HG02588 (cell line): ENCODE results near the gene MED27.
A peak's percentile ranks its signal among the peaks of the same experiment; 100 is the strongest.

Source experiments
- ATAC-seq: cut with Tn5 transposase; IDR thresholded peaks from one replicate; pipeline ENCODE4 v1.9.1; 2021; ENCODE audit warnings: mild to moderate bottlenecking, moderate library complexity; ENCODE audit not compliant: unreplicated experiment

Gene MED27, protein sequence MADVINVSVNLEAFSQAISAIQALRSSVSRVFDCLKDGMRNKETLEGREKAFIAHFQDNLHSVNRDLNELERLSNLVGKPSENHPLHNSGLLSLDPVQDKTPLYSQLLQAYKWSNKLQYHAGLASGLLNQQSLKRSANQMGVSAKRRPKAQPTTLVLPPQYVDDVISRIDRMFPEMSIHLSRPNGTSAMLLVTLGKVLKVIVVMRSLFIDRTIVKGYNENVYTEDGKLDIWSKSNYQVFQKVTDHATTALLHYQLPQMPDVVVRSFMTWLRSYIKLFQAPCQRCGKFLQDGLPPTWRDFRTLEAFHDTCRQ

DNA sequence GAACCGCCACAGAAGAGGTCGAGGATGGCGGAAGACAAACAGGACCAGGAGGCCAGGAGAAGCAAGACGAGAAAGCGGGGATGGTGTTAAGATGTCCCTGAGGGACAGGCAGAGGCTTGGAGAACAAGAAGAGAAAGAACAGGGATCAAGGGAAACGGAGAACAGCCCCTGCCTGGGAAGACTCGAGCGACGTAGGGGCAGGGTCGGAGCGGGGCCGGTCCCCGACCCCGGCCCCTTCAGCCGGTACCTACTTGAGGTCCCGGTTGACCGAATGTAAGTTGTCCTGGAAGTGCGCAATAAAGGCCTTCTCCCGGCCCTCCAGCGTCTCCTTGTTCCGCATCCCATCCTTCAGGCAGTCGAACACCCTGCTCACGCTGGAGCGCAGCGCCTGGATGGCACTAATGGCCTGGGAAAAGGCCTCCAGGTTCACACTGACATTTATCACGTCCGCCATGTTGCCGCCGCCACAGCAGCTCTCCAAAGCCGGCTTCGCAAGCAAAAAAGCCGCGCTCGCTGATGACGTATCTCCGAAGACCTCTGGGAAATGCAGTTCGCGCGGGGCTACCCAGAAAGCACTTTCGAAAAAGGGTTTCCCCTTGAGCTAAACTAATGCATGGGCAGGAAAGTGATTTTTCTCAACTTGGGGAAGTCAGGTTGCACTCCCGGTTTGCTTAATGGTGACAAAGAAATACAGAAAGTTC lies at the start of gene MED27:
TSS of gene MED27 (minus strand) at position 477 of the 701 bp plus-strand sequence. CDS start at position 454, 23 bp downstream.
- peak; percentile 80 for ATAC-seq

DNA sequence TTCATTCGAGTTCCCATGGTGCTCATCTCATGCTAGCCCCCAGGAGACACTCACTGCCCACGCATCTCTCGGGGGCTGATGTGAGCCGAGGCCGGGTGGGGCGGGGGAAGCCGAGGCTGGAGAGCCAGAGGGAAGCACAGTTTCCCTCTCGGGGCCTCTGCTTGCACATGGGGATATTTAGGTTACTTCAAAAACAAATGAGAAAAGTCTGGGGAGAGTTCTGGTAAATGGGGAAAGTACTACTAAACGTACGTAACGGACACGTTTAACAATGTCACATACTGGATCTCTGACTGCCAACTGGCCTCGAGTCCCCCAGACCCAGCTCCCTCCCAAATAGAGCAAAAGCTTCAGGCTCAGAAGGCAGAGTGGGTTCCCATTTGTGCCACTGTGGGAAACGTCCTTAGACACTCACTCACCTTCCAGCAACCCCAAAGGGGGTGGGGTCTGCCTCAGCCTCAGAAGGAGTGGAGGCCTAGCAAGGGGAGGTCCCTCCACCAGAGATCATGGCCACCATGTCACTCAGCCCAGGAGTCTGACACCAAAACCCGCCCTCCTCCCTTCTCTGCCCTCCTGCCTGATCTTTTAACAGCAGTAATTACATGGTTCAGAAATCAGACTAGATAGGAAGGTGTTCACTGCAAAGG lies 48.3 kb upstream of the MED27 start:
- ATAC-seq, result no peak

DNA sequence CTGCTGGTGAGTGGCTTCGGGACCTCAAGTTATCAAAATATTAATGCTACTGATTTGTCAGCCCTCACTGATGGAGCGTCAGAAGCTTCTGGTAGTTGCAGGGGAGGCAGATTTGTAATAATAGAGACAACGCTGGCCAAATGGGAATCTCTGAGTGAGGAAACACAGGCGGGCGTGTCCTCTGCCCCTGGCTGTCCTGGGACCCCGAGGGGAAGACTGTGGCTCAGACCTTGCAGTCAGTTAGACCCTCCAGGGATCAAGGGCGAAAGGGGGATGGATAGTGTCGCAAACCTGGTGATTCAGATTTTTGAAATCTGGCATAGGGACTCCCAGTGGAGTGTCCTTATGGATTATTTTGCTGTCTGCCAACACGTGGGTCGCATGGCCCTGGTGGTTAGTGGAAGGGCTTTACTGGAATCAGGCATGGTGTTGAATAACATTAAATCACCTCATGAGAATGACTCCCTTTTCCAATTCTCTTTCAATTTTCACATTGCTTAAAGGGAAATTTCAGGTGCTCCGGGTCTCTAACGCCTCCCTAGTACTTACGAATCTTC lies 47.1 kb upstream of the MED27 start:
- no peak for ATAC-seq

DNA sequence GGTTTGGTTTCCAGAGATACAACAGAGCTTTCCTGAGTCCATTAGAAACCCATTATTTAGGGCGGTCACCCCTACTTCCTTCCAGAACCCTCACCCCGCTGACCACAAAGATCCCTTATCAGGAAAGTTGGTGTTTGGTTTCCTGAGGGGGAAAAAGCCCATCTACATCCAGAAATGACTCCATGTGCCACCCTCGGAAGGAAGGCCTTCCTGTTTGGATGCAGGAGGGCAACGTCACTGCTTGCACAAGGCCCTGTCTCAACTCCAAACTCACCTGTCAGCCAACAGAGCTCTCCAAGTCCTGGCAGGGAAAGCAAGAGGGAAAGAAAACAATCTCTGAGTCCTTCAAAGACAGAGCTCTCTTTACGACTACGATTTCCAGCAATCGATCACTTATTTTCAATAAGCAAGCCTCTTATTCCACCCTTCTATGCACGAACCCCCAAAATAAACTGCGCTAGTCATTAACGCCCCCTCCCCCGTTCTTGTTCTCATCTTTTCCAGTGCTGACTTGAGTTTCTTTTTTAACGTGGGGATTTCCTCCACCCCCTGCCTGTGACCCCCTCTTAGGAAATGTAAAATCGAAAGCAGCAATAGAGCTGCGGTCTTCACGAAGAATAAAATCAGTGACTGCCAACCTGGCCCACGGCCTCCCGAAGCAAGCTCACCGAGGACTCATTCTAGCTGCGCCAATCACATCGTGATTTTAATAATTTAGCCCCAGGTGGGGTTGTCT lies 46.4 kb upstream of the MED27 start:
- no peak for ATAC-seq

DNA sequence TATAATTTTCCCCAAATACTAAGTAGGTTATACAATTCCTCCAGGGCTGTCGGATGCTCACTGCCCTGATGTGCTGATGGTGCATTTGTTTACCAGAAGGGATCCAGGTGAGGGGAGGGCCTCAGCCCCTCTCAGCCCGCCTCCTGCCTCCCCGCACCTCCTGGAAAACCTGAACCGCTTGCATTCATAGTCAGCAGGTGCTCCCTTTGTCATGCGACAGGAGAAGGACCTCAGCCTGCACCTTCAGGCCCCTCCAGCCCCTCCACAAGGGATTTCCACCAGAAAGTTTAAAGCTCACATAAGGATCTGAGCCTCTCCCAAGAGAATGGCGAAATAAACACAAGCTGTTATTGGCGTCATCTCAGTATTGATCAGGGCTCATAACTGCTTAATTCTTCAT lies 45.7 kb upstream of the MED27 start:
- no peak for ATAC-seq

DNA sequence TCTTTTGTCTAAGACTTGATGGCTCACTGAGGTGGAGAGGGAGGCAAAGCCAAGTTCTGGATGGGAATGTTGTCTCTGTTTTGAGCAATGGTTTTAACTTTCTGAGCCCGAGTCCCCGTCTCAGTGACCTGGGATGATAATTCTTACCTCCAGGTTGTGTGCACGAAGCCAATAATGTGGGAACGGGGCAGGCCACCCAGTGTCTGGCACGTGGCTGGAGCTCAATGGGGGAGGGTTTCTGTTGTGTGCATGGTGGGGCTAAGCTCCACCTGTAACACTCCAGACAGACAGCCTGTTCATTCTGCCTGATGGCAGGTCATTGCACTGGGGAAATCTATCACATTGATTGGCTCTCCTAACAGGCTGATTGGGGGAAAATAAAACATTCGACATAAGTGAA lies 45.1 kb upstream of the MED27 start:
- ATAC-seq, result no peak

DNA sequence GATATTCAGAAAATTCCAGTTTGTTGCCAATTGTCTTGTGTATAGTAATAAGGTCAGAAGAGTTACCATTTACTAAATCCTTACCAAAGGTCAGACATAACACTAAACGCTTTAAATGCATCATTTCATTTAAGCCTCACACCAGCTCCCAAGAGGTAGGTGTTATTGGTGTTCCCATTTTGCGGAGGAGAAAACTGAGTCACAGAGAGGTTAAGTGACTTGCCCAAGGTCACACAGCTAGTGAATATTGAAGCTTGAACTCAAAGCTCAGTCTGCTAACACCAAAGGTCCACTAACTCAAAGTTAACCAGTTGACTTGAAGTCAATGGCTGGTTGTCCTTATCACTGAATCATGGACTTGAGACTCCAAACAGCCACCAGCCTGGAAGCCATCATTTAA lies 41.4 kb upstream of the MED27 start:
- ATAC-seq, result no peak

DNA sequence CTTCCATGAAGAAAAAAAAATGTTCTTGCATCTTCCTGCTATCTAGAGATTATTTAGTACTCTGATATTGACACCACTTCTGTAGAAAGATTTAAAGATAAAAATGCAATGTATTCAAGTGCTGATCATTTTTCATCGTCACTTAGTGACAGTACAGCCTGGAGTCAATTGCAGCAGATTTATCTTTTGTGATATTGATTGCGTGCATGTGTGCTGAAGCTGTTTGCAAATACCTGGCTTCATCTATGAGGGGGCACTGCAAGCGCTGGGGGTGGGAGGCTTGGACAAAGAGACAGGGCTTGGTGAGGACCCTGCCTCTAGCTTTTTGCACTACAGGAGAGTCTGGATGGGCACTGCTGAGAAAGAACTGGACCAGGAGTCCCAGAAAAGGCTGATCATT lies 38.0 kb upstream of the MED27 start:
- no peak for ATAC-seq

DNA sequence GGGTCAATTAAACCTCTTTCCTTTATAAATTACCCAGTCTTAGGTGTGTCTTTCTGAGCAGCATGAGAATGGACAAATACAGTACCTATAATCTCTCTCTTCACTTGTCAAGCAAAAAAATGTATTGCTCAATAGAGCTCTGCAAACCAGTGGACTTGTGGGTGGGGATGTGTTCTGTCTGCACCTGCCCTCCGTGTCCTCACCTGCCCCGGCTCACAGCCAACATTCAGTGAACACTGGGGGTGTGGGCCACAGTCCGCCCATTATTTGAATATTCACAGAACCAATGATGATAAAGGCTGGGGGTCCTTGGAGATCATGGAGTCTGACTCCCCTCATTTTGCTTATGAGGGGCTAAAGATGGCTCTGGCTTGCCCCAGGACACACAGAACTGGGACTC lies 36.9 kb upstream of the MED27 start:
- ATAC-seq, result no peak

DNA sequence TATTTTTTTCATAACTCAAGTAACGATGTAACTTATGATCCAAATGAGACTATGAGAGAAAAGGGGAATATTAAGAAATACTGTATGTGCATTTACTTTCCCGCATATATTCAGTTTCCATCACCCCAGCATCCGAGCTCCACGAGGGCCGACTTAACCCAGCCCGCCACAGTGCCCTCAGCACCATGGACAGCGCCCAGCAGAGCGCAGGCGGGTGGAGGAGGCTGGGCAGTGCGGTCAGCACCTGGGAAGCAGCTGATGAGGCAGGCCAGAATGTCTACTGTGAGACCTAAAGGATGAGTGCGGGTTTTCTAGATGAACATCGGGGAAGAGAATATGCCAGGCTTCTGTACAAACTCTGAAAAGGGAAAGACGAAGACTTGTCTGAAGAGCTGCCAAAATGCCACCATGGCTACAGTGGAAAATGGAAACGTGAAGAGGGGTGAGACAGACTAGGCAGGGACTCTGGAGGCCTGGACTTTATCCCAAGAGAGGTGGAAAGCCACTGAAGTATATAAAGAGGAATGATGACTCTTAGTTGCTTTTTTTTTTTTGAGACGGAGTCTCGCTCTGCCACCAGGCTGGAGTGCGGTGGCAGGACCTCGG lies 34.5 kb upstream of the MED27 start:
- ATAC-seq, result no peak

DNA sequence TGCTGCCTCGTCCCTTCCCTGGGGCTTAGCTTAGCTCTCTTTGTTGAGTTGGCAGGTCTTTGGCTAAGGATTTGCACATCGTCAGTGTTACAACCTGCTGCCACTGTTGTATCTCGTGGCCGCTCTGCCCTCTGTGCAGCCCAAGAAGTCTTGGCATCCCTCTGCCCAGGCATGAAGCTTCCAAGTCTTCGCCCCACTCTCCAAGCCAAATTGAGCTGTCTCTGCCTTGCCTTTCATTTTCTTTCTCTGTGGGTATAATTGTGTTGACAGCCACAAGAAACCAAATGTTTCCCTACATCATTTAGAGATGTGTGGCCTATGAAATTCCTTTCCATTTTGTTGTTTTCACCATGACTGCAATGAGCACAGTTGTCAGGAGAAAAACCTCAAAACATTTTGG lies 29.6 kb upstream of the MED27 start:
- ATAC-seq, result no peak

DNA sequence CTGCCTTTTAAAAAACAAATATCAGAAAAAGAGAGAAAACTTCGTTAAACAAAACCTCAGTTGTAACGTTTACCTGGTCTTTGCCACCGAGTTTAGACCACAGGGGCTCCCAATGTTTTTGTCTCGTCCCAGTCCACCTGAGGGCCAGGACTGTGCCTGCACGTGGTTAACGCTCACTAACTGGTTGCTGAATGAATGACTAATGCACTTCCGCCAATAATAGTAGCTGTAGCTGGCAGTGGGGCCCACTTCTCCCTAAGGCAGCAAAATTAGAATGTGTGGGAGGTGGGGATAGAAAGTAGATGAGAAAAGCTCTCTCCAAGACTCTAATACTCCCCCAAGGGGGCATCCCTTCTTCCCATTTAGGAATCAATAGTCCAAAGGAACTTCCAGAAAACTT lies 29.1 kb upstream of the MED27 start:
- no peak for ATAC-seq

DNA sequence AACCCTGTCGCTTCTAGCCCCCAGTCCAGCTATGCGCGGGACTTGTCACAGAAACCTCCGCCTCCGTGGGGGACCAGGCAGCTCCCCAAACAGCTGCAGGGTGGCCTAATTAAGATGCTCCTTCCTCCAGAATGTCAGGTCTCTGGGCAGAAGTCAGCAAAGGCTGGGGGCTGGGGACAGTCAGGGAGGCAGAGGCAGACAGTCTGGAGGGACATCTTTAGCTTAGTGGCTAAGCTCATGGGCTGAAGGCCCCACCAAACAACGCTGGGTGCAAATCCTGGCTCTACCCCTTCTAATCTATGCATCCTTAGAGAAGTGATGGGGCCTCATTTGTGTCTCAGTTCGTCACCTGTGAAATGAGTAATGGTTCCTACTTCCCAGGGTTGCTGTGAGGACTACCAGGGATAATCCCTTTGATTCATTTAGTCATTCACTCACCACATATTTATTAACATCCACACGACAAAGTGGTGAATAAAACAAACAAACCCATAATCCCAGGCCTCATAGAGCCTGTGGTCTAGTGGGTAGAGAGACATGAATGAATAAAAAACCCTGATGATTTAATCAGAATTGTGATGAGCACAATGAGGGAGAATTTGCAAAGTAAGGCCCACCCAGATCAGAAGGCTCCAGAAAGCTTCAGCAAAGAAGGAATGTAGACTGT lies 20.2 kb upstream of the MED27 start:
- no peak for ATAC-seq

DNA sequence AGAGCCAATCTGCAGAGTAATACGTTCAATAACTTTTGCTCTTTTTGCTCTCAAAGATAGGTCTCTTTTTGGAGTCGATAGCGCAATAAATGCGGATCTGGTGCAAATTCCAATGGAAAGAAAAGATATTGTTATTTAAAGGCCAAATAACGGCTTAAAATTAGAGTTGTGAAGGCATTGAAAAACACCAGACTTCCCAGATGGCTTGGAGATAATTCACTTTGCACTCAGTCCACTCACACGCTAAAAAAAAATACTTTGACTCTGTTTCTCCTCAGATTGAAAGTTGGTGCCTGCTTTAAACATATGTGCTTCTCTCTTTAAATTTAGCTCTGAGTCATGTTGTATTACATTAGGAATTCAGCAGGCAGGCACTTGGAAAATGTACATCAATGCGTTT lies 19.5 kb upstream of the MED27 start:
- ATAC-seq, result no peak

DNA sequence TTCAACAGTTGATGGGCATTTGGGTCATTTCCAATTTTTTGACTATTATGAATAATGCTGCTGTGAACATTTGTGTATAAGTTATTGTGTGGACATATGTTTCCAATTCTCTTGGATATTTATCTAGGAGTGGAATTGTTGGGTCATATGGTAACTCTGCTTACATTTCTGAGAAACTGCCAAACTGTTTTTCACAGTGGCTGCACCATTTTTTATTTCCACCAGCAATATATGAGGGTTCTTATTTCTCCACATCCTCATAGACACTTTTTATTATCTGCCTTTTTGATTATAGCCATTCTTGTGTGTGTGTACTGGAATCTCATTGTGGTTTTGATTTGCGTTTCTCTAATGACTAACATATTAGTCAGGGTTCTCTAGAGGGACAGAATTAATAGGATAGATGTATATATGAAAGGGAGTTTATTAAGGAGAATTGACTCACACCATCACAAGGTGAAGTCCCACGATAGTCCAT lies 14.7 kb upstream of the MED27 start:
- no peak for ATAC-seq

DNA sequence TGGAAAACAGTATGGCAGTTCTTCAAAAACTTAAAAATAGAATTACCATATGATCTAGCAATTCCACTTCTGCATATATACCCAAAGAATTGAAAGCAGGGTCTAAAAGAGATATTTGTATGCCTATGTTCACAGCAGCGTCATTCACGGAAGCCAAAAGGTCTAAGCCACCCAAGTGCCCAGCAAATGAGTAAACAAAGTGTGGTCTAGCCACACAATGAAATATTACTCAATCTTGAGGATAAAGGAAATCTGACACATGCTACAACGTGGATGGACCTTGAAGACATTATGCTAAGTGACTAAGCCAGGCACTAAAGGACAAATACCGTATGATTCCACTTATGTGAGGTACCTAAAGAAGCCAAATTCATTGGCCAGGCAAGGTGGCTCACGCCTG lies 11.1 kb upstream of the MED27 start:
- no peak for ATAC-seq

DNA sequence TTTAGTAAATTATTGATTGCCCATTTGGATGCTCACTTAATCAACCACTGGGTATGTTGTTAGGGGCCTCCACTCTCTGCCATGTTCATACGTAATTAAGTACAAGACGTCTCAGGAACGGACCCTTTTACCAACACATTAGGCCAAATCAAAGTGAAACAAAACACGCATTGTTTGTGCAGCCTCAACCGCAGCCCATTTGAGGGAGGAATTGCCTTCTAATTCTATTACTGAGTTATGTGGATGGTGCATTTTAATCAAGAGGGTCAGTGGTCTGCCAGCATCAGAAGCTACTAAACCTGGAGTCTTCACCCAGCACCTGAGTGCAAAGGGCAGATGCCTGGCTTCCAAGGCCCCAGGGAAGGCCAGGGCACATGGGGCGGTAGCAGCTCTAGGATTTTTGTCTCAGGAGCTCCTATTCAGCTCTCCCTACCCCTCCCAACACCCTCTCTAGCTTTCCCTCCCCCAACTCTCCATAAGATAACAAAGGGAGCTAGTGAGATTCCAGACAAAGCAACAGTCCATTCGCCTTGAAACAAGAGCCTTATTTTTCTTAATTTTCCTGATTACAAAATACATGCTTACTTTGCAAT lies 7.9 kb upstream of the MED27 start:
- no peak for ATAC-seq

DNA sequence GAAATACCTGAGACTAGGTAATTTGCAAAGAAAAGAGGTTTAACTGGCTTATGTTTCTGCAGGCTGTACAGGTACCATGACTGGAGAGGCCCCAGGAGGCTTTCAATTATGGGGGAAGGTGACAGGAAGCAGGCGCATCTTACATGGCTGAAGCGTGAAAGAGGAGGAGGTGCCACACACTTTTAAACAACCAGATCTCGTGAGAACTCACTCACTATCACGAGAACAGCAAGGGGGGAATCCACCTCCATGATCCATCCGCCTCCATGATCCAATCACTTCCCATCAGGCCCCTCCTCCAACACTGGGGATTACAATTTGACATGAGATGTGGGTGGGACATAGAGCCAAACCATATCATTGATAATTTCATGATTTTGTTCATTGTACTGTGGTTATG lies 2.5 kb upstream of the MED27 start:
- no peak for ATAC-seq

DNA sequence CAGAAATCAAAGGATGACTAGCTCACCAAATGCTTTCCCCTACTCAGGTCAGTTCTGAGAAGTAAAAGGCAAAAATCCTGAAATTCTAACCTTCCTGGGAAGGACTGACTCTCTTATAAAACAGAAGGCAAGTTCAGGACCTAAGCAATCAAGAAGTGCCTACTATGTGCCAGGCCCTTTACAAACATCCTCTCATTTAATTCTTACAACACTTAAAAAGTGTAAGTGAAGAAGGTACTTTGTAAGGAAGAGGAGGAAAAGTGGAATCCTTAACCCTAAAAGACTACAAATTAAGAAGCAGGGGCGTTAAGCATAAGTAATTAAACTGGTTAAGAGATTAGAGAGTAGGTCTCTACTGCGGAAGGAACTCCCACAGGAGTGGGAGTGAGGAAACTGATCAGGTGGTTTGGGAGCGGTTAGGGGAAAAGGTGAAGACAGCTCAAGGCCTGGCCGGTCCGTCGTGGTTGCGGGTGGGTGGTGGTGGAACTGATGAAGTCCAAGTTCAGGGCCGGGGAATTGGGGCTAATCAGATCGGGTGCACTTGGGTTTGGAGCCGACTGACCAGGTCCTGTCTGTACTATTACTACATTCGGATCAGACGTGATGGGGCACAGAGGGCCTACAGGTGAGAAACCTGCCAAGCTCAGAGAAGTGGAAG lies 839 bp downstream of the MED27 start:
- ATAC-seq, result peak; percentile 16
